HG03342 (cell line): ENCODE data around the gene KIF20B.
A peak's percentile ranks its signal among the peaks of the same experiment; 100 is the strongest.
"Not testable (repeated sequence)": the region's sequence is repeated elsewhere in the genome, so short reads cannot be mapped to it uniquely, and the experiment has no call there.

Experiments
- ATAC-seq: cut with Tn5 transposase; IDR thresholded peaks from one replicate; pipeline ENCODE4 v1.9.1; 2021; ENCODE audit warnings: mild to moderate bottlenecking, moderate library complexity; ENCODE audit not compliant: unreplicated experiment

Gene KIF20B

DNA sequence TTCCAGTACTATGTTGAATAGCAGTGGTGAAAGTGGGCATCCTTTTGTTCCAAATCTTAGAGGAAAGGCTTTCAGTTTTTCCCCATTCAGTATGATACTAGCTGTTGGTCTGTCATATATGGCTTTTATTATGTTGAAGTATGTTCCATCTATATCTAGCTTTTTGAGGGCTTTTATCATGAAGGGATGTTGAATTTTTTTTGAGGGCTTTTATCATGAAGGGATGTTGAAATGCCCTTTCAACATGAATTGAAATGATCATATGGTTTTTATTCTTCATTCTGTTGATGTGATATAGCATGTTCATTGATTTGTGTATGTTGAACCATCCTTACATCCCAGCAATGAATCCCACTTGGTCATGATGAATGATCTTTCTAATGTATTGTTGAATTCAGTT, 75.3 kb downstream of the KIF20B start:
- ATAC-seq: no peak

GRCh38 chr10:89782470-89782869, 81.1 kb downstream of the KIF20B start:
- no peak for ATAC-seq

DNA sequence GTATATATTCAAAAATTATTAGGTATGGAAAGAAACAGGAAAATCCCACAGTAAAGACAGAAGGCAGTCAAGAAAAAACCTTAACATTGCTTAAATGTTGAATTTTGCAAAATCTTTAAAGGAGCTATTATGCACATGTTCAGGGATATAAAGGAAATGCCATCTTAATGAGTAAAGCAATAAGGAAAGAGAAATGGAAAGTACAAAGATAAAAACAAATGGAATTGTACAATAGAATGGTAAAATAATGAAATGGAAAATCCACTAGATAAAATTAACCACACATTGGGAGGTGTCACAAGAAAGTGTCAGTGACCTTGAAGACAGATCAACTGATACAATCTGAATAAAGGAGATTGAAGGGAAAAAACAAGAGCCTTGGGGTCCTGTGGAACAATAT, 82.0 kb downstream of the KIF20B start:
- no peak for ATAC-seq

DNA sequence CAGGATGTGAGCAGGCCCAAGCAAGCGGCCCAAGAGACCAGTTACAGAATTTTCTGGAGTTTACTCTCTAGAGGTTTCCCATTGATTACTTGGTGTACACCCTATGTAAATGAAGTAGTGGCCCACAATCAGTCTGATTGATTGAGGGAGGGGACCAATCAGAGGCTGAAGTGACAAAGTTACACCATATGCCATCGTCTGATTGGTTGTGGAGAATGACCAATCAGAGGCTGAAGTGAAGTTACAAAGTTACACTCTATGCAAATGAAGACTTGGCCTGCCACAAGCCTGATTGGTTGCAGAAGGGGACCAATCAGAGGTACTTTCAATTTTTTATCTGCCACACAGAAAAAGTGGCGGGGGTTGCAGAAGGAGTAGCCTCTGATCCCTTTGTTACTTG, 83.7 kb downstream of the KIF20B start:
- ATAC-seq: no peak

GRCh38 chr10:89789188-89789877, 87.9 kb downstream of the KIF20B start:
- ATAC-seq: no peak

GRCh38 chr10:89792187-89792586, 90.8 kb downstream of the KIF20B start:
- no peak for ATAC-seq

DNA sequence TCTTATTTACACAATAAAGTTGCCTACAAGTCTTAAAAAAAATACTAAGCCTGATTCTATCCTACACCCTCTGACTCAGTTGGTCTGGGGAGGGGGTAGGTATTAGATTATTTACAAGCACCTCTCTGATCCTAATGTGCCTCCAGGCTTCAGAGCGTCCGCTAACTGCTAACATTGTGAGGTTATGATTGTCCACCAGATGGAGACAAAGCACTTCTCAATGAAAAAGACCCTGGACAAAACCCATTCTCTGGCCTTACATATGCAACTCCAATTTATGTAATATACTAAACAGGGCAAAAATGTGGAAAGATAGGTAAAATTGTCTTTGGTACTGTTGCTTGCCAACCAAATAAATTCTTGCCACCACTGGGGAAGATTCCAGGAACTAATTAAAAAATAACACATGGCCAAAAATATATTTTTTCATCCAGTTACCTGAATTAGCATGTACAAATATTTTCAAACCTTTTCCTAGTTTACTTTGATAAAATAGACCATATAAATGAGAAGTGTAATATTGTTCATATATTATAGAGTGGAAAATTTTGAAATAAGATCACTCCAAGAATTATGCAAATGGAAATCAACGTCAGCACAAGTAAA, 92.4 kb downstream of the KIF20B start:
- ATAC-seq: peak; percentile 67

DNA sequence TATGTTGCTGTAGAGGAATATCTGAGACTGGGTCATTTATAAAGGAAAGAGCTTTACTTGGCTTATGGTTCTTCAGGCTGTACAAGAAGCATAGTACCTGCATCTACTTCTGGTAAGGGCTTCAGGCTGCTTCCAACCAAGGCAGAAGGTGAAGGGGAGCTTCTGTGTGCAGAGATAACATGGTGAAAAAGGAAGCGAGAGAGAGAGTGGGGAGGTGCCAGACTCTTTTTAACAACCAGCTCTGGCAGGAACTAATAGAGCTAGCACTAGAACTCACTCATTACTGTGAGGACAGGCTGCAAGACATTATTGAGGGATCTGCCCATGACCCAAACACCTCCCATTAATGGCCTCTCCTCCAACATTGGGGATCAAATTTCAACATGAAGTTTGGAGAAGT, 94.5 kb downstream of the KIF20B start:
- peak; percentile 44 for ATAC-seq

DNA sequence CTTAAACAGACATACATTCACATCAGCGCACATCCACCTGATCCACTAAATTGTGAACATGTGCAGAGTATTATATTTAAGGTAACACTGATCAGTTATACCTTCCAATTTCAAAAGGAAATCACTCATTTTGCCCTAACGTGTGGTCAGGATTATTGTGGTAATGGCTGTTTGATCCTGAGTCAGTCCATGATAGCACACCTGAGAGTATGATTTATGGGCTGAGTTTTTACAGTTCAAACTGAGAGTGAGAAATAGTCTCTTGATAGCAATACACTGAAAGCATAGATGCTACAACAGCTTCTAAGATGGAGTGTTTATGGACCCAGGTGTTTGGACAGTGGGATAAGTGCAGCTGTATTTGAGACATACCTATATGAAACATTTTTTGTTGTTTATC, 96.7 kb downstream of the KIF20B start:
- ATAC-seq: no peak

- no peak for ATAC-seq
These were observed 98.2 kb downstream of the KIF20B start for GRCh38 chr10:89799573-89799972.

DNA sequence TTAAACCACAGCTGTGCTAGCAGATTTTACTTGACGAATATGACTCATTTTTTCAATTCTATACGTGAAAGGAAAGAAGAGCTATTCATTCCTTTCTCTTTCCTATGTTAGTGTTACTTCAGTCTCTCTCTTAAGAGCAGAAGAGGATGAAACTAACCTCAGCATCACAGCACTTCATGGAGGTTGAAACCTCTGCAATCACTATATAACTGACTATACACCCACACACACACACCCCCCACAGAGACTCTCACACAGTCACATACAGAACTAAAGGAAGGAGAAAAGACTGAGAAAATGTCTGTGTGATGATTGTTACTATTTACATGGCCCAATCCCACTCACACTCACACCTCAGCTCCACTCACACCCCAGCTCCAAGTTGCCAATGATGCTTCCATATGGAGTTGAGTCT, 104.2 kb downstream of the KIF20B start:
- ATAC-seq: peak; percentile 90

DNA sequence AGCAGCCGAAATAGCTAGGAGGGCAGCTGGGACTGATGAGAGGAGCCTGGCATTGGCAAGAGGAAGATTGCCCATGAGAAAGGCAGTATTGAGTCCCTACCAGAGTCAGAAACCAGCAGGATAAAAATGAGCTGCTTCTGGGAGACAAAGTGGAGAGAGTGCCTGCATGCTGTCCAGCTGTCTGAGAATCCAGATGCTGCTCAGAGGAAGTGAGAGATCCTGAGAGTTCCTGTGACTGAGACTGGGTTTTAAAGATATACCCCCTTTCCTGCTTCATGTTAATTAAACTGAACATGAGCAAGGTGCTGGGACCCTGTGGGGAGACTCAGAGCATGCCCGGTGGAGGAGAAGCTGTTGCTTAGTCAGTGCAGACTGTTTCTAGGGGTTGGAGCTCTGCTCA, 107.5 kb downstream of the KIF20B start:
- no peak for ATAC-seq

DNA sequence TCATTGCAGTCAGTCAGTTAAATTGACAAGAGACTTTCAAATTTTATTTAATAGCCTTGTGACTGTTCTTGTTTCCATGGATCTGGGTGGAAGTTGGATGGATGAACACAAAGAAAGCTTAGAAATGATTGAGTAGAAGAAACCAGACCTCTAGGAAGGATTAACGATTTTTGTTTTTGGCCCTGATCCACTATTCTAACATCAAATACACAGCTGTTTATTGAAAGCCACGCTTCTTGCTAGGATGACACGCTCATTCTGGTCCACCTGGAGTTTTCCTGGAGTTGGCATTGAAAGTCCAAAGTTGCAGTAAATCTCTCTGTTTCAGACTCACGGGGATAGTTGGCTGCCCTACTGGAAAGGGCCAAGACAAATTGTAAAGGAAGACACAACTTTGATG, 108.4 kb downstream of the KIF20B start:
- no peak for ATAC-seq

DNA sequence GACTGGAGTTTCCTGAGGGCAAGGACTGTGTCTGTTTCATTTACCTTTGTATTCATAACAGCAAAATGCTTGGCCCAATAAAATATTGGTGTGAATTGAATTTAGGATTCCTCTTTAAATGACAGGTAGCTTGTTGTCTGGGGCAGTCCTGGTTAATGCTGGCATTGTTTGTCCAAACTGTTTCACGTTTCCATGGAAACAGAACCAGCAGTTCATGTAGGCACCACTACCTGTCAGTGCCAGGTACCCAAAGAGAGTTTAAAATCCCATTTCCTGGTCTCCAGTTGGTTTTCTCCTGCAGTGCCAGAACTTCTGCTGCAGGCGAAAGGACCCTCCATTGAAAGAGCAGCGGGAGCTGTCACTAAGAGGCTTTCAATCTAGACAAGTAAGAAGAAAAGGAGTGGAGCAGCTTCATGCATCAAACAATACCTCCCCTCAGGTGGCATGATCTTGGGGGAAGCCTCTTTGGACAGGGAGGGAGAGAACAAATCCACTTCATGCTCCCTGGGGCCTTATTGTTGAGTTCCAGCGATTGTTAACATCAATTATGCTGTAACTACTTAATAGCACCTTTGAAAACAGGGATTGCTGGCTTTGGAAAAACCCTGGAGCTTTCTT, 109.6 kb downstream of the KIF20B start:
- ATAC-seq: no peak

GRCh38 chr10:89813546-89813945, 112.2 kb downstream of the KIF20B start:
- no peak for ATAC-seq

DNA sequence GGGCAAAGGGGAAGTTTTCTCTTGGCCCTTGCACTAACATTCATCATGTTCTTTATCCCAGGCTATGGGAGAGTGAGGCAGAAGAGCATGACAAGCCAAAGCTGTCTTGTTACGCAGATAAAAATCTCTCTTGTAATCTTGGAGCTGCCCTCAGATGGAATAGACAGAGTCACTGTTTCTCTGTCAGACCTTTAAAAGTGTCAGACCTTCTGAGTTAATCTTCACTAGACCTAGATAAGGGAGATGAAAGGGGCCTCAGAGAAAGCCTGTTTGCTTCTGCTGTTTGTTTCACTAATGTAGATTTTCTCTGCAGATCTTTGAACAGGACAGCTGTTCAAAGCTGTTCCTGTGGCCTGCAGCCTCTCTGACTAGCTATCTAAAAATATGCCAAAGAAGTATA, 112.9 kb downstream of the KIF20B start:
- ATAC-seq: no peak

DNA sequence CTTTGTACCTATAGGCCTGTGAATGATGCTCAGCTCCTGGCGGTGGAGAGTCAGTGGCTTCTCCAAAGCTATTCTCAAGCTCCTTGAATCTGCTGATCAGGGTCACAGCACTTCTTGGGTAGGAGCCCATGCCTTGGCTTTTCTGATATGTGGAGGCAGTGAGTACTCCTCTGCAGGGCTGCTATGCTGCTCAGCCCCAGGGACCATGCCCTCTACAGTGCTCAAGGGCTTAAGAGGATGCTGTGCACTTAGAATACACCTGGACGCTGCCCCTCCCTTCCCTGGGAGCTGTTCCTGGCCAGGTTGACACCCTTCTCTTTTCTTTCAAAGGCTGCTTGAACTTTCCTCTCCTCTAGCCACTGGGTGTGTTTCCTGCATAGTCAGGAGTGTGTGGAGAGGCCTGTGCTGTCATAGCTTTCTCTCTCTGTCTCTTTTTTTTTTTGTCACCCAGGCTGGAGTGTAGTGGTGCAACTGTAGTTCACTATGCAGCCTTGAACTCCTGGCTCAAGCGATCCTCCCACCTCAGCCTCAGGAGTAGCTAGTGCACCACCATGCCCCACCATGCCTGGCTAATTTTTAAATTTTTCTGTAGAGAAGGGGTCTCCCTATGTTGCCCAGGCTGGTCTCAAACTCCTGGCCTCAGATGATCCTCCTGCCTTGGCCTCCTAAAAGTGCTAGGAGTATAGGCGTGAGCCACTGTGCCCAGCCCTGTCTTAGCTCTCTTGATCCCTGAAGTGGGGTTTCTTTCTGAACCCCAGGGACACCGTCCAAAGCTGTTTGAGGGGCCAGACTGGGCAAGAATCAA, 113.9 kb downstream of the KIF20B start:
- no peak for ATAC-seq

- ATAC-seq: not testable (repeated sequence)
These were observed 117.6 kb downstream of the KIF20B start for GRCh38 chr10:89819008-89819407.
